NK-92 (cell line): Measurements from ENCODE around the gene SPEF1.

Experiments
- DNase-seq: peaks from one replicate; lab custom pipeline; 2025; ENCODE audit not compliant: unreplicated experiment; lab: John Stamatoyannopoulos, UW

The SPEF1 gene

GRCh38 chr20:3751305-3751674 is 30.0 kb downstream of the SPEF1 start:
- DNase-seq = no peak

GRCh38 chr20:3749689-3750531 is 31.3 kb downstream of the SPEF1 start:
- DNase-seq = no peak

- no peak for DNase-seq
Measured at GRCh38 chr20:3749087-3749688, 32.1 kb downstream of the SPEF1 start.

GRCh38 chr20:3748073-3748472 is 33.2 kb downstream of the SPEF1 start:
- DNase-seq = no peak

GRCh38 chr20:3747471-3747870 is 33.8 kb downstream of the SPEF1 start:
- no peak for DNase-seq

- no peak for DNase-seq
Measured at GRCh38 chr20:3745686-3746173, 35.5 kb downstream of the SPEF1 start.

- DNase-seq = no peak
Measured at GRCh38 chr20:3744806-3745685, 36.2 kb downstream of the SPEF1 start.

GRCh38 chr20:3744037-3744436 is 37.2 kb downstream of the SPEF1 start:
- no peak for DNase-seq

- no peak for DNase-seq
Measured at GRCh38 chr20:3743251-3743650, 38.0 kb downstream of the SPEF1 start.

GRCh38 chr20:3741836-3742458 is 39.3 kb downstream of the SPEF1 start:
- DNase-seq = no peak

- no peak for DNase-seq
Measured at GRCh38 chr20:3740615-3741301, 40.5 kb downstream of the SPEF1 start.

GRCh38 chr20:3739926-3740451 is 41.3 kb downstream of the SPEF1 start:
- no peak for DNase-seq

GRCh38 chr20:3739054-3739925 is 42.0 kb downstream of the SPEF1 start:
- DNase-seq = no peak

GRCh38 chr20:3738111-3739053 is 42.9 kb downstream of the SPEF1 start:
- DNase-seq = no peak

- DNase-seq = no peak
Measured at GRCh38 chr20:3735768-3736167, 45.5 kb downstream of the SPEF1 start.

- no peak for DNase-seq
Measured at GRCh38 chr20:3734111-3734843, 47.0 kb downstream of the SPEF1 start.
